ENCODE results near the gene KAZN.

The KAZN gene

DNA sequence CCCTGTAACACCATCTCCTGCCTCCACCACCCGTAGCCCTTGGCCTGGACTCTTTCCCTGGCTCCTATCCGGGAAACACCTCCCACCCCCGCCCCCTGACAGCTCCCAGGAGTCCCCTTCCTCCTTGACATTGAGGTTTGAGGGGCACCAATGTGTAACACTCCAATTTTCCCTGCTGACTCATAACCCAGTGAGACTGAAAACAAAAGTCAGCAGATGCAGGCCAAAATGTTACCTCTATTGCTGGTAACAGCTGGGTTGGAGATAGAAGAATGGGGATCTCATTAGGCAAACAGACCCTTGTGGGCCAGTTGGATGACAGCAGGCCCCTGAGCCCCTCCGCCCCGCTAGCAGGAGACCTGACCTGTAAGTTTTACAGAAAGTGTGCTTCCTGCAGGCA is 237.2 kb downstream of the KAZN start:
- no peak overlapping the region for H3K4me3 ChIP-seq (replicated peaks; ENCODE audit: low read depth, low read length)
- TF ChIP-seq, protein P1, sequence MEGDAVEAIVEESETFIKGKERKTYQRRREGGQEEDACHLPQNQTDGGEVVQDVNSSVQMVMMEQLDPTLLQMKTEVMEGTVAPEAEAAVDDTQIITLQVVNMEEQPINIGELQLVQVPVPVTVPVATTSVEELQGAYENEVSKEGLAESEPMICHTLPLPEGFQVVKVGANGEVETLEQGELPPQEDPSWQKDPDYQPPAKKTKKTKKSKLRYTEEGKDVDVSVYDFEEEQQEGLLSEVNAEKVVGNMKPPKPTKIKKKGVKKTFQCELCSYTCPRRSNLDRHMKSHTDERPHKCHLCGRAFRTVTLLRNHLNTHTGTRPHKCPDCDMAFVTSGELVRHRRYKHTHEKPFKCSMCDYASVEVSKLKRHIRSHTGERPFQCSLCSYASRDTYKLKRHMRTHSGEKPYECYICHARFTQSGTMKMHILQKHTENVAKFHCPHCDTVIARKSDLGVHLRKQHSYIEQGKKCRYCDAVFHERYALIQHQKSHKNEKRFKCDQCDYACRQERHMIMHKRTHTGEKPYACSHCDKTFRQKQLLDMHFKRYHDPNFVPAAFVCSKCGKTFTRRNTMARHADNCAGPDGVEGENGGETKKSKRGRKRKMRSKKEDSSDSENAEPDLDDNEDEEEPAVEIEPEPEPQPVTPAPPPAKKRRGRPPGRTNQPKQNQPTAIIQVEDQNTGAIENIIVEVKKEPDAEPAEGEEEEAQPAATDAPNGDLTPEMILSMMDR (IDR thresholded peaks at IDR 0.05; ENCODE audit: low read length, missing control alignments) = no peak
- DNase-seq (ENCODE audit: low read depth) = no peak

DNA sequence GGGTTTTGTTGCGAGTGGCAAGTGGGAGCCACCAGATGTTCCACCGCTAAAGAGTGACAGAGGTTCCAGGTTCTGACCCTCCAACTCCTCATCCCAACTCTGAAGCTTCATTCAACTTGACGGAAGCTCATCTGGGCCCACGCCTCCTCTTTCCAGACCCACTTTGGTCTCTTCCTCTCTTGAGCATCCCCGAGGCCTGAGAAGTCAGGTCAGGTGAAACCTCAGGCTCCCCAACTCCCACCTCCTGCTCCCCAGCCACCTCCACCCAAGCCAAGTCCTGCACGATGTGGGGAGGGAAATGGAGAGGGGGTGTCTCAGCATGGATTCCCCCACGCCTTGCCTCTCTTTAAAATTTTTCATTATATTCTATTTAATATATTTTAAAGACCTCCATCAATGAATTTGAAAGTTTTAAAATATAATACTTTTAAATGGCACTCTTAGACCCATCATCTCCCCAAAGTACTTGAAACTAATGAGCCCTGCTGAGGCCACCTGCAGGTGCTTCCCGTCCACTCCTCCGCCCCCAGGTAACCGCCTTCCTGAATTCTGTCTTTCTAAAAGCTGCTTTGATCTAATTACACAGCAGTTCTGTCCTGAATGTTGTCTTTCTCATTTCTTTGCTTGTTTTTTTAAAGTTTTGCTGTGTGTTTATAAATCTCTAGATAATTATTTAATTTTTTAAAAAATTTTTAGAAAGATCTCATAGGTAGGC is 238.1 kb downstream of the KAZN start:
- TF ChIP-seq, protein P1 (IDR thresholded peaks at IDR 0.05; ENCODE audit: low read length, missing control alignments) = no peak
- H3K4me3 ChIP-seq (replicated peaks; ENCODE audit: low read depth, low read length) = no peak overlapping the region
- DNase-seq (ENCODE audit: low read depth) = no peak

DNA sequence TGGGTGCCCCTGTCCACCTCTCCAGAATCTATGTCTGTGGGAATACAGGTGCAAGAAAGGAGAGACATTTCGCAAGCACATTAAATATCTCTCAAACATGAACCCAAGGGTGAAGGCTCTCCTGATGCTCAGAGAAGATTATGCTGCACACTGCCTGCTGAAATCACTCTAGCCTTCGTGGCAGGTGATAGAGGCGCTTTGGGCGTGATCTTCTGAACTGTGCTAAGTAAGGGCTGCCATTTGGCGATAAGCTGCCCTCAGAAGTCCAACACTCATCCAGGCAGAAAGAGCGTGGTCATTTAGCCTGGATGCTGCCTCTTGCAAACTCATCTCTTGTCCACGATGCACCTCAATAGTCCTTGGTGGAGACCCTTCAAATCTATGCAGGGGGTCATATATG is 241.9 kb downstream of the KAZN start:
- TF ChIP-seq, protein P1 (IDR thresholded peaks at IDR 0.05; ENCODE audit: low read length, missing control alignments) = no peak
- no peak overlapping the region for H3K4me3 ChIP-seq (replicated peaks; ENCODE audit: low read depth, low read length)
- no peak for DNase-seq (ENCODE audit: low read depth)

DNA sequence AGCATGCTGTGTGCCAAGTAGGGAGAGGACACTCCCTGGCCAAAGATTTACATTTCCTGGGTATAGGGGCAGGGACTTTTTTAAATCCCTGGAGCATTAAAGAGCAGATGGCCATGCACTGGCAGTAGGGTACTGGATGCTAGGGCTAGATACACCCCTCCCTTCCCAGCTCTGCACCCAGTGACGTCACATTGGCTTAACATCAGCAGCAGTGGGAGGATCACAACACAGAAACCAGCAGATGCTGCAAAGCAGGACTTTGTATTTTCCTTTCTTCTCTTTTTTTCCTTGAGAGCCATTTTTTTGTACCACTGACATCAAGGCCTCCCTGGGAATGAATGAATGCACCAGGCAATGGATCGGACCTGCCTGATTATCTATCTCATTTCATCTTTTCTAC is 243.0 kb downstream of the KAZN start:
- no peak overlapping the region for H3K4me3 ChIP-seq (replicated peaks; ENCODE audit: low read depth, low read length)
- DNase-seq (ENCODE audit: low read depth) = no peak
- TF ChIP-seq, protein P1 (IDR thresholded peaks at IDR 0.05; ENCODE audit: low read length, missing control alignments) = no peak

DNA sequence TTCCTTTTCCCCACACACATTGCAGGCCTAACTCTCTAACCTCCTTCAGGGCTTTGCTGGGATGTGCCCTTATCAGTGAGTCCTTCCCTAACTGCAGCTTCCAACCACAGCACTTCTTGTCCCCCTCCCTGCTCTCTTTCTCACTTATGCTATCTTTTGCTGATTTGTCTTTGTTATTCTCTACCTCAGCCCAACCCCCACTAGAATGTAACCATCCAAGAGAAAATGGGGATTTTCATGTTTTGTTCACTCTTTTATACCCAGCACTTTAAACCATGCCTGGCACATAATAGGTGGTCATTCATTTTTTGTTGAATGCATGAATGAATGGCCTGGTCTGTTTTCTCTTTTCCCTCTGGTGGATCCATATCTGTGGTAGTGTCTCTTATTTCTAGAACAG is 243.5 kb downstream of the KAZN start:
- H3K4me3 ChIP-seq (replicated peaks; ENCODE audit: low read depth, low read length) = no peak overlapping the region
- TF ChIP-seq, protein P1 (IDR thresholded peaks at IDR 0.05; ENCODE audit: low read length, missing control alignments) = no peak
- no peak for DNase-seq (ENCODE audit: low read depth)

DNA sequence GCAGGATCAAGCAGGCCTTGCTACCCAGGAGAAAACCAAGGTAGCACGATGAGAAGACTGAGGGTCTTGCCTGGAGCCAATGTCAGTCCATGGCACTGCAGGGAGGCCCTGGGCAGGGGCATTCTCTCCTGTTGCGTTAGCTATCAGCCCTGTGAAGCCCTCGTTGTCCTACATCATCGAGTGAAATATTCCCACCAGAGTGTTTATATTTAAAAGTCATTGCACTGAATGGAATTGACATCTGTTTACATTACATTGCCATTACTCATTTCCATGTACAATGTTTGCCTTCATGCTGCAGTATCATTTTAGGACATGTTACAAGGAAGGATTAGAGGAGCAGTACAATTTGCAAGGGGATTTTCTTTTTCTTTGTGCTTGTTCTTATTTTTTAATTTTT is 243.9 kb downstream of the KAZN start:
- TF ChIP-seq, protein P1 (IDR thresholded peaks at IDR 0.05; ENCODE audit: low read length, missing control alignments) = no peak
- H3K4me3 ChIP-seq (replicated peaks; ENCODE audit: low read depth, low read length) = no peak overlapping the region
- peak; percentile 14 for DNase-seq (ENCODE audit: low read depth)

GRCh38 chr1:14842891-14843290 is 244.4 kb downstream of the KAZN start:
- no peak overlapping the region for H3K4me3 ChIP-seq (replicated peaks; ENCODE audit: low read depth, low read length)
- TF ChIP-seq, protein P1 (IDR thresholded peaks at IDR 0.05; ENCODE audit: low read length, missing control alignments) = no peak
- peak; percentile 11 for DNase-seq (ENCODE audit: low read depth)

Measured in fibroblast of pulmonary artery (primary cell).